Measurements from ENCODE around the gene KRTAP4-9. TPM values are rescaled to one million over a fixed set of nuclear protein-coding genes. Genes with fewer than 3 reads are reported as not detected.
"Not testable (repeated sequence)": the region's sequence is repeated elsewhere in the genome, so short reads cannot be mapped to it uniquely, and the experiment has no call there.

The KRTAP4-9 gene
- total RNA-seq, 2 experiments from 2014 or later = not detected

DNA sequence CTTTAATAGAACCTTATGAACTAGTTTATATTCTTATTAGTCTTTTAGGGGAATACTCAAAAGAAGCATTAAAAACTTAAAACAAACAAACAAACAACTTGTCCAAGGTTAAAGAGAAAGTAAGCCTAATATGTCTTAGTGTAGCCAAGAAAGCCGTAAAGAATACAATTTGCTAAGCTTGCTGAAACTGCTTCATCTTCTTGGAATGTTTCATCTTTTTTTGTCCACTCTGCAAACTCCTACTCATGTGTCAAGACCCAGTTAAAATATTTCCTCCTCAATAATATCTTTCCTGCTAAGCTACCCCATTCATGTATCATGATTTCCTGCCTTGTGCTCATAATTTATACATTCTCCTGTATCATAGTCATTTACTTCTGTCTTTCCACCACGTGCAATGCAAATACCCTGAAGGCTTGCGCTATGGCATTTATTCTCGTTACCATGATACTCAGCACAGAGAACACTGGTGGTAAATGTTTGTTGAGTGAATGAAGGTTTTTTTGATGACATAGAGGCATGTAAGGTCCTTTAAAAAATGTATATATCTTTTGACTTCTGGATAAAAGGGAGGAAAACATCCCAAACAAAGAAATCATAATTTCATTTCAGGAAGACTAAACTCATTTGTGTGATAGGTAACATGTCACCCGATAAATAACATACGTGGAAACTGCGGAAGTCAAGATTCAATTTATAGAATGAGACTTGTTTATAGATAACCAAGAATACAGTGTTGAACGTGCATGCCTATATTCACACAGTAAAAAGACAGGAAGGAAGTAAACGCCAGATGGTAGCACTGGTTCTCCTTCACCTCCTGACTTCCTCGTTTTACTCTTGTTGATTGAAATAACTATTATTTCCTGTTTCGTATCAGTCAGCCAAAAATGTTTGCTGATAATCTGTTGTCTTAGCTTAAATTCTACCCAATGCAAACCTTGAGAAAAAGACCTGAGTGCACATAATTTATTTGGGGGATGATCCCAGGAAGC, 14.8 kb downstream of the KRTAP4-9 start:
- POLR2A ChIA-PET; H3K9me3 Mint-ChIP-seq (ENCODE audit: low read depth); intact Hi-C loops (cut with DNase I, micrococcal nuclease); ATAC-seq; H3K27me3 Mint-ChIP-seq; DNase-seq; CTCF ChIA-PET; H3K36me3 Mint-ChIP-seq (ENCODE audit: low read depth): not testable (repeated sequence)
- Mint-ChIP-seq H3K4me1 (peaks cover 43% of the 10 kb centered on the region), H3K27ac (peak overlapping the region; percentile 89), H3K4me3 (peak overlapping the region; percentile 45)

DNA sequence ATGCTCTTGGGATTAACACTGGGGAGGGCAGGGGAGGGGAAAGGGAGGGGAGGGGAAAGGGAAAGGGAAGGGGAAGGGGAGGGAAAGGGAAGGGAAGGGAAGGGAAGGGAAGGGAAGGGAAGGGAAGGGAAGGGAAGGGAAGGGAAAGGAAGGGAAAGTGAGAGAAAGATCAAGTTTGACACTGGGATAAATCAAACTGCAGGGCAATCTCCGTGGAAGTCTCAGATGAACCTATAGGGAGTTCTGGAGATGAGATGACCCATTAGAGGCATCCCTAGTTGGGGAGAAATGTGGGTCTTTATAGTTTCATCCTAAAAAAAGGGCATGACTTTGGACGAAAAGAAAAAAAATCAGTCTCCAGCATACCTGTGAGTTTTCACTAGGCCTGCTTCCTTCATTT, 16.6 kb downstream of the KRTAP4-9 start:
- H3K27me3 Mint-ChIP-seq = peaks cover 3% of the 10 kb centered on the region
- CTCF ChIA-PET = interaction anchor here (1.6 kb wide), 1 partner anchor 201 kb away, joined by 3 read pairs; no protein-coding TSS in a partner anchor
- H3K9me3 Mint-ChIP-seq (ENCODE audit: low read depth) = peaks cover 3% of the 10 kb centered on the region
- H3K27ac Mint-ChIP-seq = no peak overlapping the region
- H3K4me1 Mint-ChIP-seq = peaks cover 55% of the 10 kb centered on the region
- DNase-seq (no peak), ATAC-seq (no peak)
- peaks cover 3% of the 10 kb centered on the region for H3K36me3 Mint-ChIP-seq (ENCODE audit: low read depth)
- POLR2A ChIA-PET = no interaction called here
- H3K4me3 Mint-ChIP-seq = no peak overlapping the region
- intact Hi-C loops (cut with DNase I, micrococcal nuclease) = no loop called here

DNA sequence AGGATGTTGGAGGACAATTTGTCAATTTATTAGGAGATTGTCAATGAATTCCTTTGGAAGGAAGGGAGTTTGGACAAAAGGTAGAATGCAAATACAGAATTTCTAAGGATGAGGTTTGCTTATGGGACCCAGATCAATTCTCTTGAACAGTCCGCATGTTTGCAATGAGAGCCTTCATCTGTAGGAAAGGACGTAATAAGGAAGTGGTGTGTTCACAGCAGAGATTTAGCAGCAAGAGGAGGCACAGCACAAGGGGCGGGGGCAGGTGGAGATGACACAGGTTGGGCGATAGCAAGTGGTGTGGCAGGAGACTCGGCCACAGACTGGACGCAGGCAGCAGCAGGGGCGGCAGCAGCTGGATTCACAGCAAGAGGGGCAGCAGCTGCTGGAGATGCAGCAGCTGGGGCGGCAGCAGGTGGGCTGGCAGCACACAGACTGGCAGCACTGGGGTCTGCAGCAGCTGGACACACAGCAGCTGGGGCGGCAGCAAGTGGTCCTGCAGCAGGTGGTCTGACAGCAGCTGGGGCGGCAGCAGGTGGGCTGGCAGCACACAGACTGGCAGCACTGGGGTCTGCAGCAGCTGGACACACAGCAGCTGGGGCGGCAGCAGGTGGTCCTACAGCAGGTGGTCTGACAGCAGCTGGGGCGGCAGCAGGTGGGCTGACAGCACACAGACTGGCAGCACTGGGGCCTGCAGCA, 18.3 kb downstream of the KRTAP4-9 start:
- POLR2A ChIA-PET; H3K36me3 Mint-ChIP-seq (ENCODE audit: low read depth); DNase-seq; H3K27me3 Mint-ChIP-seq; intact Hi-C loops (cut with DNase I, micrococcal nuclease); ATAC-seq; H3K9me3 Mint-ChIP-seq (ENCODE audit: low read depth); H3K4me3 Mint-ChIP-seq: not testable (repeated sequence)
- CTCF ChIA-PET = interaction anchor here (0.6 kb wide), 1 partner anchor 88 kb away, joined by 3 read pairs; no protein-coding TSS in a partner anchor
- Mint-ChIP-seq H3K27ac (peak overlapping the region; percentile 55), H3K4me1 (peaks cover 55% of the 10 kb centered on the region)

DNA sequence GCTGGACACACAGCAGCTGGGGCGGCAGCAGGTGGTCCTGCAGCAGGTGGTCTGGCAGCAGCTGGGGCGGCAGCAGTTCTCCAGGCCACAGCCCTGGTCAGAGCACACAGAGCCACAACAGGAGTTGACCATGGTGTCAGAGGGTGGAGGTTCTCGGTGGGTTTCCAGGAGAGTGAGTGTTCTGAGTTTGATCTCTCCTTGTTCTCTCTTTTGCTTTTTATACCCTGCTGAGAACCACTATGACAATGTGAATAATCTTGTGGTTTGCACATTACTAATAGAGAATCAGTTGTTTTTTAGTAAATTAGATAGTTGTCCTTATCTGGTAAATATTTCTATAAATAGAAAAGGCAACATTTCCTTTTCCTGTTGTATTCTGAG, 18.8 kb downstream of the KRTAP4-9 start, which contains the start of gene KRTAP4-12:
Gene KRTAP4-12, minus strand, starts transcription at position 192 of the 381 bp plus-strand sequence. Its CDS starts 60 bp downstream, at position 132.
- DNase-seq; H3K36me3 Mint-ChIP-seq (ENCODE audit: low read depth); ATAC-seq; POLR2A ChIA-PET; H3K9me3 Mint-ChIP-seq (ENCODE audit: low read depth); H3K27me3 Mint-ChIP-seq; intact Hi-C loops (cut with DNase I, micrococcal nuclease); H3K4me3 Mint-ChIP-seq: not testable (repeated sequence)
- H3K27ac Mint-ChIP-seq = peak within 1 kb of the TSS; percentile 65
- H3K4me1 Mint-ChIP-seq = peaks cover 51% of the 10 kb centered on the region
- CTCF ChIA-PET = interaction anchor here (0.6 kb wide), 1 partner anchor 88 kb away, joined by 3 read pairs; no protein-coding TSS in a partner anchor

DNA sequence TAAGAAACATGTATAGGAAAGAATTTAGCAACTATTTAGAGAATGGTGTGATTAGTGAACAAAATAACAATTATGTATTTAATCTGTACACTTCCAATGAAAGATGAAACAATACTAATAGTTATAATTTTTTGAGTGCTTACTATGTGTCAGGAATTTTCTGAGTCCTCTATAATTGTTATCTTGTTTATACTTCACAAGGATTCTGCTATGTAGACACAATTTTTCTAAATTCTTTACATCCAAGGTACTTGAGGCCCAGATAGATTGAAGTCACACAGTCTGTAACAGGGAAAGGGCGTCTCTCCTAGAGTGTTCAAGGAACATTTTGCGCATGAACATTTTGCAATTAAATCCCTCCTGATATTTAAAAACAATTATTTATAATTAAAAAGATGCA, 19.9 kb downstream of the KRTAP4-9 start:
- intact Hi-C loops (cut with DNase I, micrococcal nuclease) = loop anchor here in 1 of 2 experiments (5.0 kb wide), 1 partner anchor 212 kb away; no protein-coding TSS in a partner anchor
- no peak for ATAC-seq
- H3K4me3 Mint-ChIP-seq = no peak overlapping the region
- ChIA-PET CTCF (no interaction called here), POLR2A (no interaction called here)
- H3K36me3 Mint-ChIP-seq (ENCODE audit: low read depth) = peaks cover 3% of the 10 kb centered on the region
- H3K9me3 Mint-ChIP-seq (ENCODE audit: low read depth) = peaks cover 3% of the 10 kb centered on the region
- no peak overlapping the region for H3K27ac Mint-ChIP-seq
- H3K4me1 Mint-ChIP-seq = peaks cover 48% of the 10 kb centered on the region
- no peaks in the 10 kb centered on the region for H3K27me3 Mint-ChIP-seq
- no peak for DNase-seq

DNA sequence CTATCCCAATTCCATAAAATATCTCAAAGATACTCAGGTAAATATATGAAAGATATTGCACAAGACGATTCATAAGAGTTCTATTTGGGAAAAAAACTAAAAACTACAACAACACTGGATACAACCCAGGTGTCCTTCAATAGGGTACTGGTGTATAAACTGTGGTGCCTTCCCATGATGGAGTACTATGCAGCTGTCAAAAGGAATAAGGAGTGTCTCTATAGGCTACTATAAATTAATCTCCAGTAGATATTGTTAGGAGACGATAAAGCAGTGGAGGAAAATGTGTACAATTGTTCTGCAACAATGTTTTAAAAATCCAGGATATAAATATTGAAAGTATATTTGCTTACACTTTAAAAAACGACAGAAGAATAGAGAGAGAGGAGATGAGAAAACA, 21.2 kb downstream of the KRTAP4-9 start:
- CTCF ChIA-PET = no interaction called here
- H3K9me3 Mint-ChIP-seq (ENCODE audit: low read depth) = no peaks in the 10 kb centered on the region
- H3K36me3 Mint-ChIP-seq (ENCODE audit: low read depth) = no peaks in the 10 kb centered on the region
- intact Hi-C loops (cut with DNase I, micrococcal nuclease) = loop anchor here in 1 of 2 experiments (5.0 kb wide), 1 partner anchor 211 kb away; no protein-coding TSS in a partner anchor
- peaks cover 45% of the 10 kb centered on the region for H3K4me1 Mint-ChIP-seq
- DNase-seq (no peak), ATAC-seq (no peak)
- POLR2A ChIA-PET = no interaction called here
- no peaks in the 10 kb centered on the region for H3K27me3 Mint-ChIP-seq
- no peak overlapping the region for H3K27ac Mint-ChIP-seq
- H3K4me3 Mint-ChIP-seq = no peak overlapping the region

DNA sequence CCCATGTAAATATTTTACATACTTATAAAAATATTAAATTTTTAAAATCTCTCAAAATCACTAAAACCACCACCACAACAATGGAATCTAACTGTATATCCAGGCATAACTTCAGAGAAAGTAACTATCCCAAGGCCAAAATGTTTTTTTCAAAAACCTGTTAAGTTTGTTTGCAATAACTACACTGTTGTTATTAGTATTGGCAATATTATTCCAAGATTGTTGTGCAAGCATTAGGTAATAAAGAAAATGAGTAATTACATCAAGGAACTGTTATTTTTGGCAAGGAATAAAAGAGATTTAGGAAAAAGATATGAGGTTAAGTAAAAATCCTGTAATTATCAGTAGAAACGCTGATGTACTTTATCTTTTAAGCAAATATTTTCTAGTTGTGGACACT, 22.2 kb downstream of the KRTAP4-9 start:
- Mint-ChIP-seq H3K4me1 (peaks cover 50% of the 10 kb centered on the region), H3K27ac (no peak overlapping the region), H3K36me3 (ENCODE audit: low read depth) (no peaks in the 10 kb centered on the region), H3K27me3 (no peaks in the 10 kb centered on the region), H3K4me3 (no peak overlapping the region), H3K9me3 (ENCODE audit: low read depth) (no peaks in the 10 kb centered on the region)
- no peak for DNase-seq
- intact Hi-C loops (cut with DNase I, micrococcal nuclease) = loop anchor here in 1 of 2 experiments (5.0 kb wide), 1 partner anchor 210 kb away; no protein-coding TSS in a partner anchor
- no peak for ATAC-seq
- ChIA-PET CTCF (interaction anchor here (0.6 to 0.7 kb wide), 2 partner anchors 163 to 271 kb away, joined by 3 read pairs; no protein-coding TSS in a partner anchor), POLR2A (no interaction called here)

DNA sequence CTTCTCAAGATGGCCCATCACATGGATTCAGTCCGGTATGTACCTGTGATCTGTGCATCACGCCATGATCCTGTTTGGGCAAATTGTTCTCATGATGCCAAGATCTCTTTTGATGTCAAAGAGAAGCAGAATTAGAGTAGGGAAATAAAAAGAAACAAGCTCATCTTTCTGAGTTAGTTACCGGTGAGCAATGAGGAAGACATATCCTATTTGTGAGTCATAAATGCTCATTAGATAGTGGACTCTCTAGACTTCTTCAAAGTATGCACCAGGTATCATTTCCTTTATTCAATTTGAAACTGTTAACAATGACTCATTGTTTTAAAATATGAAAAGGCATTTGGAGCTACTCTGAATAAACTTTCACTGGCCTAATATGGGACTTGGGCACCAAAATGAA, 26.8 kb downstream of the KRTAP4-9 start:
- Mint-ChIP-seq H3K9me3 (ENCODE audit: low read depth) (no peaks in the 10 kb centered on the region), H3K27me3 (no peaks in the 10 kb centered on the region), H3K27ac (no peak overlapping the region), H3K4me3 (no peak overlapping the region), H3K36me3 (ENCODE audit: low read depth) (no peaks in the 10 kb centered on the region), H3K4me1 (peaks cover 26% of the 10 kb centered on the region)
- ChIA-PET CTCF (interaction anchor here (0.7 kb wide), 1 partner anchor 517 kb away, joined by 4 read pairs; no protein-coding TSS in a partner anchor), POLR2A (no interaction called here)
- DNase-seq (no peak), ATAC-seq (no peak)
- intact Hi-C loops (cut with DNase I, micrococcal nuclease) = no loop called here

DNA sequence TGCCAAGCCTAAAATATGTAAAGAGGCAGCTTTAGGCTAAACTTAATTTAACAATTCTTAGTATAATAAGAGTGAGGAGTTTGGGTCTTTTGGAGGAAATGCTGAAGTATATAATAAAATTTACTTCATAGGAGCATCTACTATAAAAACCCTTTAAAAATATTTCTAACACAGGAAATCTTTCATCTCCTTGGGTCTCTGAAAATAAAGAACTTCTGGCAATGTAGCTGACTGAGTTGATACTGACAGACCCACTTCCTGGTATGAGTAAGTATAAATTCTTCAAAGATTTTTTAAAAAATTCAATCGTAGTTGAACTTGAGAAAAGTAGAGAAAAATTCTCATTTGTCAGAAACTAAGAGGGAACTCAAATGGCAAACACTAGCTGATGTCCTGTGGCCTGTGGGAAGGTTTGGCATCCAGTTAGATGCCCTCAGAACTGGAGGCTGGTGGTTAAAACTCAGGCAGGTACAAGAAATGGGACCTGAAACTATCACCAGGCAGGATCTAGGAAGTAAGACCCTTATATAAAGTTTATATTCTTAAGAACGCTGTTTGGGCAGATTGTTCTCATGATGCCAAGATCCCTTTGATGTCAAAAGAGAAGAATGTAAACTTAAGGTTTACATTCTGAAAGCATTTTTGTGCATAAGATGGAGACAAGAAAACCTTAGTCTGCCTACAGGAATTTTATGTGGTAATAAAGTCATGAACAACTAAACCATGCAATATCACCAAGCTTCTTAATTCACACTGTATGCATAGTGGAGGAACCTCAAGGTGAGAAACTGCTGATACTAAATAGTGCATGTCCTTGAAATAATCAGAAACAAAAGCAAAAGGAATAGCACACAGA, 28.9 kb downstream of the KRTAP4-9 start:
- intact Hi-C loops (cut with DNase I, micrococcal nuclease) = no loop called here
- ATAC-seq = no peak
- CTCF ChIA-PET = interaction anchor here (0.5 to 1.8 kb wide), 3 partner anchors 17 to 692 kb away, joined by 3 to 8 read pairs (median 3); no protein-coding TSS in a partner anchor
- POLR2A ChIA-PET = interaction anchor here (0.7 kb wide), 1 partner anchor 617 kb away, joined by 4 read pairs; no protein-coding TSS in a partner anchor
- H3K27ac Mint-ChIP-seq = no peak overlapping the region
- DNase-seq = no peak
- no peak overlapping the region for H3K4me3 Mint-ChIP-seq
- H3K9me3 Mint-ChIP-seq (ENCODE audit: low read depth) = no peaks in the 10 kb centered on the region
- H3K27me3 Mint-ChIP-seq = no peaks in the 10 kb centered on the region
- no peaks in the 10 kb centered on the region for H3K36me3 Mint-ChIP-seq (ENCODE audit: low read depth)
- peaks cover 26% of the 10 kb centered on the region for H3K4me1 Mint-ChIP-seq

DNA sequence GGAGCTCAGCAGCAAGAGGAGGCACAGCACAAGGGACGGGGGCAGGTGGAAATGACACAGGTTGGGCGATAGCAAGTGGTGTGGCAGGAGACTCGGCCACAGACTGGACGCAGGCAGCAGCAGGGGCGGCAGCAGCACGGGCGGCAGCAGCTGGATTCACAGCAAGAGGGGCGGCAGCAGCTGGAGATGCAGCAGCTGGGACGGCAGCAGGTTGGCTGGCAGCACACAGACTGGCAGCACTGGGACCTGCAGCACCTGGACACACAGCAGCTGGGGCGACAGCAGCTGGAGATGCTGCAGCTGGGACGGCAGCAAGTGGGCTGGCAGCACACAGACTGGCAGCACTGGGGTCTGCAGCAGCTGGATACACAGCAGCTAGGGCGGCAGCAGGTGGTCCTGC, 34.7 kb downstream of the KRTAP4-9 start:
- ATAC-seq; H3K27me3 Mint-ChIP-seq; DNase-seq; CTCF ChIA-PET; POLR2A ChIA-PET; H3K36me3 Mint-ChIP-seq (ENCODE audit: low read depth); H3K27ac Mint-ChIP-seq; H3K4me3 Mint-ChIP-seq; H3K4me1 Mint-ChIP-seq: not testable (repeated sequence)
- peaks cover 20% of the 10 kb centered on the region for H3K9me3 Mint-ChIP-seq (ENCODE audit: low read depth)
- intact Hi-C loops (cut with DNase I, micrococcal nuclease) = loop anchor here in 1 of 2 experiments (2.0 kb wide), 1 partner anchor 55 kb away; the partner anchor contains the start of gene KRTAP4-7
